Measurements from ENCODE around the gene SLC19A1.

SLC19A1 gene

DNA sequence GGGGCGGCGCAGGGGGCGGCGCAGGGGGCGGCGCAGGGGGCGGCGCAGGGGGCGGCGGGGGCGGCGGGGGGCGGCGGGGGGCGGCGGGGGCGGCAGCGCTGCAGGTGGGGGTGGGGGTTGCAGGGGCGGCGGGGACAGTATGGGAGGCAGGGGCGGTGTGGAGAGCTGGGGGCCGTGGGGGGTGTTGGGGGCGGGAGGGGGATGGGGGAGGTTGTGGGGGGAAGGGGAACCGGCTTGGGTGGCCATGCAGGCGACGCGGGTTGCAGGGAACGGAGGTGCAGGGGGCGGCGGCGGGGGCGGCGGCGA lies 13.0 kb upstream of the SLC19A1 start:
- H3K4me1 ChIP-seq (ENCODE audit: insufficient read depth, low read length), result peaks cover 36% of the 10 kb centered on the region
- no peaks in the 10 kb centered on the region for H3K9me3 ChIP-seq (ENCODE audit: insufficient read depth, low read length, severe bottlenecking)
- no peak overlapping the region for H3K4me3 ChIP-seq (ENCODE audit: low read depth in 1 of 2, low read length in 2 of 2)
- no peak for ATAC-seq (ENCODE audit: insufficient read depth, low read depth)
- H3K27ac ChIP-seq (ENCODE audit: low read length), result no peak overlapping the region
- no peak overlapping the region for H3K9ac ChIP-seq (ENCODE audit: low read depth, low read length)
- no peaks in the 10 kb centered on the region for H4K20me1 ChIP-seq (ENCODE audit: insufficient read depth, low read length)
- H3K4me2 ChIP-seq (ENCODE audit: insufficient read depth, low read length), result no peak overlapping the region
- no peak for DNase-seq
- 0 out of 2 replicates have a peak, but pooled peaks cover 2% of the 10 kb centered on the region for H3K79me2 ChIP-seq (ENCODE audit: insufficient read depth, low read length)
- no peak overlapping the region for H2AFZ ChIP-seq (ENCODE audit: low read depth, low read length)
- H3K27me3 ChIP-seq (ENCODE audit: insufficient read depth, low read length, poor library complexity), result no peaks in the 10 kb centered on the region
- TF ChIP-seq CTCF (IDR thresholded peaks at IDR 0.05; ENCODE audit: borderline replicate concordance, extremely low read depth, low read length, poor library complexity, severe bottlenecking) (no peak), EZH2 (IDR thresholded peaks at IDR 0.05; ENCODE audit: borderline replicate concordance, low read depth, low read length, severe bottlenecking) (no peak)
- H3K36me3 ChIP-seq (ENCODE audit: insufficient read depth, low read length), result no peaks in the 10 kb centered on the region; the same call in 1 of the 2 replicates

GRCh38 chr21:45554477-45555175 lies 12.4 kb upstream of the SLC19A1 start:
- peak overlapping the region; percentile 88 for H3K27ac ChIP-seq (ENCODE audit: low read length)
- peak; percentile 74 for ATAC-seq (ENCODE audit: insufficient read depth, low read depth)
- H3K79me2 ChIP-seq (ENCODE audit: insufficient read depth, low read length), result 0 out of 2 replicates have a peak, but pooled peaks cover 2% of the 10 kb centered on the region
- peak overlapping the region; percentile 73 for H3K9ac ChIP-seq (ENCODE audit: low read depth, low read length)
- H3K4me2 ChIP-seq (ENCODE audit: insufficient read depth, low read length), result peak overlapping the region; percentile 98
- H3K4me3 ChIP-seq (ENCODE audit: low read depth in 1 of 2, low read length in 2 of 2), result peak overlapping the region; percentile 90 to 95
- H4K20me1 ChIP-seq (ENCODE audit: insufficient read depth, low read length), result no peaks in the 10 kb centered on the region
- TF ChIP-seq CTCF (IDR thresholded peaks at IDR 0.05; ENCODE audit: borderline replicate concordance, extremely low read depth, low read length, poor library complexity, severe bottlenecking) (peak; percentile 82), EZH2 (IDR thresholded peaks at IDR 0.05; ENCODE audit: borderline replicate concordance, low read depth, low read length, severe bottlenecking) (no peak)
- H3K4me1 ChIP-seq (ENCODE audit: insufficient read depth, low read length), result peaks cover 42% of the 10 kb centered on the region
- H3K36me3 ChIP-seq (ENCODE audit: insufficient read depth, low read length), result no peaks in the 10 kb centered on the region; the same call in 1 of the 2 replicates
- H3K9me3 ChIP-seq (ENCODE audit: insufficient read depth, low read length, severe bottlenecking), result no peaks in the 10 kb centered on the region
- peak overlapping the region; percentile 86 for H2AFZ ChIP-seq (ENCODE audit: low read depth, low read length)
- no peaks in the 10 kb centered on the region for H3K27me3 ChIP-seq (ENCODE audit: insufficient read depth, low read length, poor library complexity)
- peak; percentile 89 for DNase-seq

GRCh38 chr21:45552696-45553391 lies 10.6 kb upstream of the SLC19A1 start:
- Histone ChIP-seq H3K27ac (ENCODE audit: low read length) (peak overlapping the region; percentile 67), H3K36me3 (ENCODE audit: insufficient read depth, low read length) (no peaks in the 10 kb centered on the region; the same call in 1 of the 2 replicates), H2AFZ (ENCODE audit: low read depth, low read length) (no peak overlapping the region; the same call in 1 of the 2 replicates), H3K4me3 (ENCODE audit: low read depth in 1 of 2, low read length in 2 of 2) (peak overlapping the region in 1 of 2 experiments; percentile 39; a peak in 1 of 4 replicates), H3K4me1 (ENCODE audit: insufficient read depth, low read length) (peaks cover 42% of the 10 kb centered on the region), H3K9ac (ENCODE audit: low read depth, low read length) (peak overlapping the region; percentile 56), H3K27me3 (ENCODE audit: insufficient read depth, low read length, poor library complexity) (no peaks in the 10 kb centered on the region), H4K20me1 (ENCODE audit: insufficient read depth, low read length) (no peaks in the 10 kb centered on the region), H3K79me2 (ENCODE audit: insufficient read depth, low read length) (0 out of 2 replicates have a peak, but pooled peaks cover 2% of the 10 kb centered on the region), H3K4me2 (ENCODE audit: insufficient read depth, low read length) (peak overlapping the region; percentile 57), H3K9me3 (ENCODE audit: insufficient read depth, low read length, severe bottlenecking) (no peaks in the 10 kb centered on the region)
- ATAC-seq (ENCODE audit: insufficient read depth, low read depth), result no peak
- TF ChIP-seq CTCF (IDR thresholded peaks at IDR 0.05; ENCODE audit: borderline replicate concordance, extremely low read depth, low read length, poor library complexity, severe bottlenecking) (no peak), EZH2 (IDR thresholded peaks at IDR 0.05; ENCODE audit: borderline replicate concordance, low read depth, low read length, severe bottlenecking) (no peak)
- DNase-seq, result no peak
